Pancreas (tissue), 10 donors: Measurements from ENCODE around the gene SLC19A1. TPM values are rescaled to one million over a fixed set of nuclear protein-coding genes. Genes with fewer than 3 reads are reported as not detected.
"Not testable (repeated sequence)": the region's sequence is repeated elsewhere in the genome, so short reads cannot be mapped to it uniquely, and the experiment has no call there.

ENCODE experiments used
- ATAC-seq, 4 donors: fragments of 200-7000 bp; cut with Tn5 transposase; one replicate each; pipeline versions ENCODE4 v1.8.0 to v1.9.1; 2020; ENCODE audit warnings: mild to moderate bottlenecking in 4 of 4, moderate library complexity in 4 of 4
- DNase-seq, 6 donors: peaks; one replicate each; pipeline ENCODE4 v3.0.0-alpha.2; 2020
- FAIRE-seq: peaks from 2 replicates; lab custom pipeline; 2012; peaks lifted over from hg19 to GRCh38; lab: Jason Lieb, UNC
- H3K27ac ChIP-seq, 4 donors: fragments of 200-600 bp; sonication (generic); 1 replicate in 3 of 4; 2 replicates in 1 of 4; pipeline versions ENCODE4 v1.5.0 to v1.8.0; 2020
- H3K27me3 ChIP-seq, 4 donors: fragments of 200-600 bp; one replicate each; pipeline ENCODE4 v1.8.0; 2021
- H3K36me3 ChIP-seq, 3 donors: fragments of 200-600 bp; sonication (generic) in 1 of 3; one replicate each; pipeline versions ENCODE4 v1.5.0 to v1.8.0; 2020 to 2021
- H3K4me1 ChIP-seq, 3 donors: fragments of 200-600 bp; one replicate each; pipeline ENCODE4 v1.8.0; 2021
- H3K4me3 ChIP-seq, 4 donors: fragments of 200-600 bp; sonication (generic) in 2 of 4; one replicate each; pipeline versions ENCODE4 v1.5.0 to v1.8.0; 2020 to 2021
- H3K9me3 ChIP-seq, 4 donors: fragments of 200-600 bp; one replicate each; pipeline ENCODE4 v1.8.0; 2021
- CTCF ChIP-seq, 4 donors: fragments of 200-600 bp; sonication (generic) in 3 of 4; IDR thresholded peaks; one replicate each; pipeline versions ENCODE4 v1.5.0 to v1.8.0; 2021; ENCODE audit warnings: antibody characterized with exemption in 4 of 4
- WGBS, 2 donors: extraction: QIAGEN DNeasy Blood & Tissue Kit; methylation state at CpG; one replicate each; pipeline ENCODE4 v1.1.7; 2013; 5-methylcytosine and 5-hydroxymethylcytosine counted together
- intact Hi-C, 3 donors: fragments of 100-400 bp; cut with DNase I; formaldehyde crosslinking; loops; one replicate each; pipeline versions ENCODE4 v1.11.1 to v1.14.2; 2022
- polyA plus RNA-seq, 2 donors: library from polyadenylated mRNA; stranded (reverse); fragments of 200-250 nt; gene quantifications; one replicate each; pipeline ENCODE4 v1.2.3, GENCODE V29; 2013
- total RNA-seq, 6 donors: library from RNA; stranded (reverse); fragmentation: NEBNext Ultra II Directional in 4 of 6; extraction: Animal tissue kit (Norgen Biotek cat#: 25700) in 4 of 6; gene quantifications; one replicate each; pipeline versions ENCODE4 v1.2.1 to v1.2.4, GENCODE V29; 2021 to 2023
- donor health status: healthy with polysubstance abuse.
- donor health status: DM: no; HTN: no; CAD: no; lungs with moderate emphysema.
- donor health status: DM: no; HTN: no; CAD: no.
- donor health status: control.
- donor health status: control.
- donor health status: Bipolar disorder and iron deficiency.
- donor health status: DM: yes; HTN: yes; CAD: no.
- donor health status: DM: no; HTN: no; CAD: no.
- donor health status: DM: no; HTN: no; CAD: no.
- donor health status: DM: yes; HTN: yes; CAD: no.

Gene SLC19A1
- total and polyA plus RNA-seq, 8 donors, result 4.4 to 11.2 (median 5.4) TPM

- Histone ChIP-seq H3K27me3 (no peaks in the 10 kb centered on the region), H3K36me3 (peaks cover 0 to 4% (median 0%) of the 10 kb centered on the region in 3 donors), H3K4me3 (no peak overlapping the region), H3K27ac (no peak overlapping the region), H3K4me1 (peaks cover 0 to 6% (median 5%) of the 10 kb centered on the region in 3 donors), H3K9me3 (no peaks in the 10 kb centered on the region)
- intact Hi-C loops, result no loop called here
- FAIRE-seq (no peak), DNase-seq (no peak), ATAC-seq (no peak)
- WGBS, 2 donors, result 93 to 96% methylated on average over 11 of the region's 11 CpGs
- no peak for TF ChIP-seq CTCF (IDR thresholded peaks at IDR 0.05)
These were observed 12.3 kb downstream of the SLC19A1 start for GRCh38 chr21:45529785-45530422.

DNA sequence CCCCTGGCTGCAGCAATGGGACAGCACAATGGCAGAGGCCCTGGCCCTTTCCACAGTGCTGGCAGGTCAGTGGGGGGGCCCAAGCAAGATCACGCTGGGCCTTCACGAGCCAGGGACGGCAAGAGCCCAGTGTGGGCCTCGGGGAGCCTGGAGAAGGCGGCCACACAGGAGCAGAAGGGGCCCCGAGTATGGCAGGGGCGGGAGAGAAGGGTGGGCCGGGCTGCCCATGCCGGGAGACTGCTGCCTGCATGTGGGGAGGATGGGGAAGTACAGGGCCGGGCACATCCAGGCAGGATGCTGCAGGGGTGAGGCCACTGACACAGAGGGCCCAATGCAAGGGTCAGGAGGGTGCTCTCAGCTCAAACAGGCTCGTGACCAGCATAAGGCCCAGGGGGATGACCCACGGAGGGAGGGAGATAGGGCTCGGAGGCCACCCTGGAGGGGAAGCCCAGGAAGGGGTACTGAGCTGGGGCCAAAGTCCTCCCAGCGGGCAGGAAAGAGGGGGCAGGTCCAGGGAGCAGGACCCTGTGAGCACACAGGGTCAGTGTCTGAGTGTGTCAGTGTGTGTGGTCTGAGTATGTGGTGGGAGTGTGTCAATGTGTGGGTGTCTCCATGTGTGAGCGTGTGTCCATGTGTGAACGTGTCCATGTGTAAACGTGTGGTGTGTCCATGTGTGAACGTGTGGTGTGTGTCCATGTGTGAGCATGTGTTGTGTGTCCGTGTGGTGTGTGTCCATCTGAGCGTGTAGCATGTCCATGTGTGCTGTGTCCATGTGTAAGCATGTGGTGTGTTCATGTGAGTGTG lies 13.1 kb downstream of the SLC19A1 start:
- no peak overlapping the region for H3K4me3 ChIP-seq
- intact Hi-C loops, result no loop called here
- no peaks in the 10 kb centered on the region for H3K27me3 ChIP-seq
- H3K4me1 ChIP-seq, result peaks cover 0 to 6% (median 5%) of the 10 kb centered on the region in 3 donors
- WGBS, 2 donors, result 87 to 89% methylated on average over 20 of the region's 20 CpGs
- TF ChIP-seq CTCF (IDR thresholded peaks at IDR 0.05), result no peak
- peak in 2 of 6 donors; percentile 14 to 54 for DNase-seq
- ATAC-seq, result no peak
- H3K36me3 ChIP-seq, result peaks cover 0 to 4% (median 0%) of the 10 kb centered on the region in 3 donors
- FAIRE-seq, result no peak
- no peaks in the 10 kb centered on the region for H3K9me3 ChIP-seq
- H3K27ac ChIP-seq, result no peak overlapping the region

- intact Hi-C loops, result no loop called here
- Histone ChIP-seq H3K36me3 (peaks cover 0 to 4% (median 0%) of the 10 kb centered on the region in 3 donors), H3K9me3 (no peaks in the 10 kb centered on the region), H3K4me3 (no peak overlapping the region), H3K4me1 (peaks cover 0 to 6% (median 5%) of the 10 kb centered on the region in 3 donors), H3K27me3 (no peaks in the 10 kb centered on the region), H3K27ac (no peak overlapping the region)
- ATAC-seq (no peak), DNase-seq (peak in 4 of 6 donors; percentile 3 to 48 (median 24)), FAIRE-seq (no peak)
- 88 to 91% methylated on average over 18 of the region's 18 CpGs for WGBS, 2 donors
- TF ChIP-seq CTCF (IDR thresholded peaks at IDR 0.05), result no peak
These were observed 14.1 kb downstream of the SLC19A1 start for GRCh38 chr21:45528028-45528705.

GRCh38 chr21:45527151-45527999 lies 14.9 kb downstream of the SLC19A1 start:
- peak in 1 of 4 donors; percentile 16 for ATAC-seq
- H3K4me3 ChIP-seq, intact Hi-C loops, H3K4me1 ChIP-seq, H3K27me3 ChIP-seq, H3K9me3 ChIP-seq, H3K27ac ChIP-seq, H3K36me3 ChIP-seq, FAIRE-seq: not testable (repeated sequence)
- 86 to 89% methylated on average over 17 to 19 of the region's 19 CpGs for WGBS, 2 donors
- DNase-seq, result peak in 4 of 6 donors; percentile 9 to 62 (median 32)
